ENCODE measurements around the gene CDH4.

Gene CDH4

DNA sequence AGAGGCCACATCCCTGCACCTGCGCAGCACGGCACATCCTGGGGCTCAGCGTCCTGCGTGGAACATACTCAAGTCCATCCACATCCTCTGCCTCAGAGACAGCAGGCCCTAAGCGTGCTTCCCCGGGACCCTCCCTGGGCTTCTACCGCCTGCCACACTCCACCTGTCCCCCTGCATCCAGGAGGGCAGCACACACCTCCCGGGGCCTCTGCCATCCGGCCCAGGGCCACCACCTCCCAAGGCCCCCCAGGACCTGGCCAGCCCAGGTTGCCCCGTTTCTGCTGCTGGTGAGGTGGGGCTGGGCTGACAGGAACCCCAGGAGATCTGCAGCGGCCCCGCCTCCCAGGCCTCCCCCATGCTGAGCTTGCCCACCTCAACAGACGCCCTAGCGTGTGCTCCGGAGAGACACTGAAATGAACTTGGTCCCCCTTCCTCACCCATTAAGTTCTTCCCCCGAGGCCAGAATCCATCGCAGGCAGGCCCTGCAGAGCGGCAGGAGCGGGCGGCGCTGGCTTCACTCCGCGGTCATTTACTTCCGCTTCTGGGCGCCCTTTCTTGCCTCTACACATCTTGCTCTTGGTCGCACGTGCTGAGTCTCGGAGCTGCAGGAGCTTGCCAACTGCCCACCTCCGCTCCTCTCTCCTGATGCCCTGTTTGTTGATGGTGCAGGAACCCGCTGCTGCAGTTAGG, 578.3 kb downstream of the CDH4 start:
- no peak for TF ChIP-seq POLR2A (IDR thresholded peaks at IDR 0.05; ENCODE audit: low read length)
- DNase-seq: no peak

GRCh38 chr20:61830991-61831390, 578.9 kb downstream of the CDH4 start:
- no peak for DNase-seq
- TF ChIP-seq GATA1 (IDR thresholded peaks at IDR 0.05; ENCODE audit: low read depth, low read length): no peak
- no peak for TF ChIP-seq POLR2A (IDR thresholded peaks at IDR 0.05; ENCODE audit: low read length)

GRCh38 chr20:61832181-61832580, 580.1 kb downstream of the CDH4 start:
- no peak for DNase-seq
- no peak for TF ChIP-seq GATA1 (IDR thresholded peaks at IDR 0.05; ENCODE audit: low read depth, low read length)
- TF ChIP-seq POLR2A (IDR thresholded peaks at IDR 0.05; ENCODE audit: low read length): no peak

DNA sequence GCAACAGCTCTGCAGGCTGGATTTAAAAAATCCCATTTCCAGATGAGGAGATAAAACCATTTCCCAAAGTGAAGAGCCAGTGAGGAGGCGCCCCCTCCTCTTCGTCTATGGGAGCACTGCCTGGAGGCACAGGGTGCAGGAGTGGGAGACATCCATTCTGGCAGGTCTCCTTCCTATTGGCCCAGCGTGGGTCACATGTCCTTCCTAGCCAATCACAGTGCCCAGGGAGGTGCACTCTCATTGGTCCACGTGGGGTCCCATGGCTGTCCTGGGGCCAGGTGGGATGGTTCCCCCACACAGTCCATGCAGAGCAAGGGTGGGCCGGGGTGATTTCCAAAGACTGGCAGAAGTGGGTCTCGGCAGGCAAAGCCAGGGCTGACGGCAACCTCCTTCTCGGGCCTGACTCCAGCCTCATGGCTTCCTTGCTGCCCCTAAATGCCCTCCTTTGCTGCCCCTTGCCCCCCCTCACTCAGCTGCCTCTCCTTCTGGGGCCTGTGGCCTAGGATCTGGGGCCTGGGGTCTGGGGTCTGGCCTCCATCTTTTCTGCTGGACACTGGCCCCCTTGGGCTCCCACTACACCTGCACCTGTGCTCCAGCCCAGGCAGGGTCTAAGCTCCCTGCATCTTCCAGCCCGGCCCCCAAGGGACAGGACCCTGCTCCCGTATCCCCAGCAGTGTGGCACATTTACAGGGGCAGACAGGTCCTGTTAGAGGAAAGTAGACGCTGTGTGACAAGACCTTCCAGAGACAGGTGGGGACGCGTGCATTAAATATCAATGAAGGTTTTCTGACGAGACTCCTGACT, 581.9 kb downstream of the CDH4 start:
- TF ChIP-seq POLR2A (IDR thresholded peaks at IDR 0.05; ENCODE audit: low read length) (no peak), GATA1 (IDR thresholded peaks at IDR 0.05; ENCODE audit: low read depth, low read length) (no peak)
- DNase-seq: no peak

DNA sequence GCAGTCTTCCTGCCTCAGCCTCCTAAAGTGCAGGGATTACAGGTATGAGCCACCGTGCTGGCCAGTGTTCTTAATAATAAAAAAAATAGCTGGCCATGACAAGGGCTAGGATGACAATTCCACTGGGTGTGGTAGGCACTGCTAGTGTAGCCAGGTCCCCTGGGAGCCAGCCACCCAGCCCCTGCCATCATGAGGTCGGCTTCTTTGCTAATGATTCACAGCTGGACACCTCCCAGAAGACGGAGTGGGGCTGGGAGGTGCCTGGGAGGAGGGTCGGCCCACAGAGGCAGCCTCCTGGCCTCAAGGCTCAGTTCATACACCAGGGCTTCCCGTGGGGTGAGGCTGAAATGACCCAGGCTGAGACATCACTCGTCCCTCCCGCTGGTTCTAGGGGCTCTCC, 583.2 kb downstream of the CDH4 start:
- DNase-seq: no peak
- TF ChIP-seq POLR2A (IDR thresholded peaks at IDR 0.05; ENCODE audit: low read length) (no peak), GATA1 (IDR thresholded peaks at IDR 0.05; ENCODE audit: low read depth, low read length) (no peak)

DNA sequence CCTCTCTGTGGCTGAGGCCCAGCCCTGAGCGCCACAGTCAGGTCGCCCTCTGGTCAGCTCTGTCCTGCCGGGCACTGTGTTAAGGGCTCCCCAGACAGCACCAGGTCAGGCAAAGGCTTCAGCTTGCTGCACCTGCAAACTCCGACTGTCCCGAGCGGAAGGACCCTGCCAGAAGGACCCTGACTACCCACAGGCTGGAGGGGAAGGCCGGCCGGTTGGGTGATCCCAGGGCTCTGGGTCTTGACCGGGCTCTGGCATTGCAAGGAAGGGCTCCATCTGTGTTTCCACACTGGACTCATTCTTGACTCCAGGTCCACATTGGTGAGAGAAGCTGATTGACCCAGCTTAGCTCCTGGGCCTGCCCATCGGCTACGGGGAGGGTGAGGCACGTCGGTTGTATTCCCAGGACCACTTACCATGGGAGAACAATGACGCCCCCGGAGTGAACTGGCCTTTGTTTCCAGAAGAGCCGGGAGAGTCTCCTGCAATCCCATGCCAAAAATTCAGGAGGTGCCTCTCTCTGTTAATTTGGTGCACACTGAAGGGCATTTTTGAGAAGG, 583.8 kb downstream of the CDH4 start:
- TF ChIP-seq GATA1 (IDR thresholded peaks at IDR 0.05; ENCODE audit: low read depth, low read length) (no peak), POLR2A (IDR thresholded peaks at IDR 0.05; ENCODE audit: low read length) (no peak)

DNA sequence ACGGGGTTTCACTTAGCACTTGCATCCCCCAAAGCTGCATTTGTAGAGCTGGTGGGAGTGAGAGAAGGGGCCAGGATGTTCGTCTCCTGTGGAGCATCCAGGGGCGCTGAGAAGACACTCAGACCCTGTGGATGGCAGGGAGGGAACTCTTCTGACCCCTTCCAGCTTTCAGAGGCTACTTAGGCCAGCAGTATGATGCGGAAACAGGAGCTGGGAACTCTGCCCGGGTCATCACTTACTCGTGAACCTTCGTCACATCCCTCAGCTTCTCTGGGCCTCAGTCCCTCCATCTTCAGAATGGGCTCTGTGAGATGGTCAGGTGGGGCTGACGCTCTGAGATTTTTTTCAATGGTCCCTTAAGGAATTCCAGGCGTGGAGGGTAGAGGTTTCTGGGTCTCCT, 585.1 kb downstream of the CDH4 start:
- no peak for DNase-seq
- TF ChIP-seq GATA1 (IDR thresholded peaks at IDR 0.05; ENCODE audit: low read depth, low read length): no peak
- TF ChIP-seq POLR2A (IDR thresholded peaks at IDR 0.05; ENCODE audit: low read length): no peak

More for the DNA sequence above, 583.8 kb downstream of the CDH4 start:
- no peak for DNase-seq

DNA sequence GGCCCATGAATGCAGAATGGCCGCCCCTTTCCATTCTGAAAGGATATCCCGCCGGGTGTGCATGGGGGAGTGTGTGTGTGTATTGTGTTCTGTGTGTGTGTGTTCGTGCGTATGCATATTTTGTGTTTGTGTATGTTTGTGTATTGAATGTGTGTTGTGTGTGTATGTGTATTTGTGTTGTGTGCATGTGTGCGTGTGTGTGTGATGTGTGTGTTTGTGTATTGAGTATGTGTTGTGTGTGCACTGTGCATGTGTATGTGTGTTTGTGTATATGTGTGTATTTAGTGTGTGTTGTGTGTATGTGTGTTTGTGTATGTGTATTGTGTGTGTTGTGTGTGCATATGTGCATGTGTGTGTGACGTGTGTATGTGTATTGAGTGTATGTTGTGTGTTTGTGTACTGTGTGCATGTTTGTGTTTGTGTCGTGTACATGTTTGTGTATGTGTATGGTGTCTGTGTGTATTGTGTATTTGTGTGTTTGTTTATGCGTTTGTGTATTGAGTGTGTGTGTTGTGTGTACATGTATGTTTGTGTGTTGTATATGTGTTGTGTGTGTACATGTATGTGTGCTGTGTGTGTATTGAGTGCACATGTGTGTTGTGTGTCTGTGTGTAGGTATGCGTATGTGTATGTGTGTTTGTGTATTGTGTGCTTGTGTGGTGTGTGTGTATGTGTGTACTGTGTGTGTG, 587.3 kb downstream of the CDH4 start:
- DNase-seq: no peak
- TF ChIP-seq POLR2A (IDR thresholded peaks at IDR 0.05; ENCODE audit: low read length): no peak
- TF ChIP-seq GATA1 (IDR thresholded peaks at IDR 0.05; ENCODE audit: low read depth, low read length): no peak

- no peak for TF ChIP-seq GATA1 (IDR thresholded peaks at IDR 0.05; ENCODE audit: low read depth, low read length)
- no peak for TF ChIP-seq POLR2A (IDR thresholded peaks at IDR 0.05; ENCODE audit: low read length)
- DNase-seq: no peak
These were observed 588.1 kb downstream of the CDH4 start for GRCh38 chr20:61839912-61840778.

- DNase-seq: no peak
- TF ChIP-seq POLR2A (IDR thresholded peaks at IDR 0.05; ENCODE audit: low read length): no peak
- no peak for TF ChIP-seq GATA1 (IDR thresholded peaks at IDR 0.05; ENCODE audit: low read depth, low read length)
These were observed 588.9 kb downstream of the CDH4 start for GRCh38 chr20:61840779-61841455.

DNA sequence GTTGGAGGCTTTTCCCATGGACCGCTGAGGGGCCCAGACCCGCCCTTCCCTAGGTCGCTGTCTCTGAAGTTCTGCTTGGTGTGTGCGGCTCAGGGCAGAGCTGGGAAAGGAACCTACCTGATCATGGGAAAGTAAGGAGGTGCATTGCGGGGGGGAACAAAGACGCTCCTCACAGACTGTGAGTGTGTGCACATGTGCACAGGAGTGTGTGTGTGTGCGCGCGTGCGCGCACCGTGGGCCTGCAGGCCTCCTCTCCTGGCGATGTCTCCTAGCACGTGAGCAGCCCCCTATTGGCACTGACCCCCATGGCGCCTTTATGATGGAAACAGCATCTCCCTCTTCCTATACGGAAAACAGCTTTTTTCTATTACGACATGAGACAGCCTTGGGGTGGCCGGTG, 589.5 kb downstream of the CDH4 start:
- DNase-seq: no peak
- TF ChIP-seq POLR2A (IDR thresholded peaks at IDR 0.05; ENCODE audit: low read length) (no peak), GATA1 (IDR thresholded peaks at IDR 0.05; ENCODE audit: low read depth, low read length) (no peak)

DNA sequence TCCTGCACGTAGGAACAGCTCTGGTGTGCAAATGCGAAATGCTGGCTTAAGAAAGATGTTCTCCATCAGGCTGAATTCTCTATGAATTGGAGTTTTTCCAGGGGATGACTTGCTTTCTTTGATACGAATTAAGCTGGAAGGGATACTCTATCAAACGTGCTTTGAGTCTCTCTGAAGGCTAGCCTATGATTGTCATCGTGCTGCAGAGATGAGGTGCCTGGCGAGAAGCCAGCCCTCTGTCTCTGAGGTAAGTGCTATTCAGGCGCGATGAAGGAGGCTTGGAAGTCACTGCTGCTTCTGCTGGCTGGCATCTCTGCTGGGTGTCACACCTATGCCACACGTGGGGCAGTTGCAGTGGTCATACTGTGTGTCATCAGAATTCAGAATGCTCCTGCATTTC, 589.9 kb downstream of the CDH4 start:
- TF ChIP-seq POLR2A (IDR thresholded peaks at IDR 0.05; ENCODE audit: low read length) (no peak), GATA1 (IDR thresholded peaks at IDR 0.05; ENCODE audit: low read depth, low read length) (no peak)
- no peak for DNase-seq

DNA sequence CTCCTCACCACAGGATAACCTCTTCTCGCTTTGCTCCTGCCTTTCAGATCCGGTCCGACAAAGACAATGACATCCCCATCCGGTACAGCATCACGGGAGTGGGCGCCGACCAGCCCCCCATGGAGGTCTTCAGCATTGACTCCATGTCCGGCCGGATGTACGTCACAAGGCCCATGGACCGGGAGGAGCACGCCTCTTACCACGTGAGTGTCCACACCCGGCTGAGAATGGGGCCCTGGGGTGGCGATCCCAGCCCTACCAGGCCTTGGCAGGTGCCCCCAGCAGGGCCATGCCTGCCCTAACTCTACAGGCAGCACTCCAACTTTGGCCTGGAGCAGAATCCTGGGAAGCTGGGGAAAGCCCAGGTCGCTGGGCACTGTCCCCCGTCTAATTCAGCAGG, 592.6 kb downstream of the CDH4 start:
- DNase-seq: no peak
- no peak for TF ChIP-seq GATA1 (IDR thresholded peaks at IDR 0.05; ENCODE audit: low read depth, low read length)
- no peak for TF ChIP-seq POLR2A (IDR thresholded peaks at IDR 0.05; ENCODE audit: low read length)
